ENCODE data around the gene POLG.

POLG gene

GRCh38 chr15:89325039-89325803 lies 9.4 kb downstream of the POLG start:
- no peak for DNase-seq

DNA sequence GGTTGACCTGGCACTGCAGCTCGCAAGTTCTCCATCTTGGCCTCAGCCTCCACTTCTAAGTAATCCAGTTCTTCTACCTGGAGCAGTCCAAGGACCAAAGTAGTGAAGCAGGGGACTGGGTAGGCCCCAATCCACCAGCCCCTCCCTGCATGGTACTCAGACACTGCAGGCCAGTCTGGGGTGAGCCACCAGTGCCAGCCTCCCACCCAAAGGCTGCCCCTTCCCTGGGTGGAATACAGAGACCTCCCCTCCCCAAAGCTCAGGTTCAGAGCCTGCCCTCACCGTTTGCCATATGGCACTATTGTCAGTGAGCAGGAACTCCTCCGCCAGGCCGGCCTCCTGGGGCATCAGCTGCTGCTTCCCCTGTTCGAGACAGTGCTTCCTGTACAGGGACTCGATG lies 10.8 kb downstream of the POLG start:
- no peak for DNase-seq

- DNase-seq: no peak
Measured at GRCh38 chr15:89322822-89323221, 11.8 kb downstream of the POLG start.

DNA sequence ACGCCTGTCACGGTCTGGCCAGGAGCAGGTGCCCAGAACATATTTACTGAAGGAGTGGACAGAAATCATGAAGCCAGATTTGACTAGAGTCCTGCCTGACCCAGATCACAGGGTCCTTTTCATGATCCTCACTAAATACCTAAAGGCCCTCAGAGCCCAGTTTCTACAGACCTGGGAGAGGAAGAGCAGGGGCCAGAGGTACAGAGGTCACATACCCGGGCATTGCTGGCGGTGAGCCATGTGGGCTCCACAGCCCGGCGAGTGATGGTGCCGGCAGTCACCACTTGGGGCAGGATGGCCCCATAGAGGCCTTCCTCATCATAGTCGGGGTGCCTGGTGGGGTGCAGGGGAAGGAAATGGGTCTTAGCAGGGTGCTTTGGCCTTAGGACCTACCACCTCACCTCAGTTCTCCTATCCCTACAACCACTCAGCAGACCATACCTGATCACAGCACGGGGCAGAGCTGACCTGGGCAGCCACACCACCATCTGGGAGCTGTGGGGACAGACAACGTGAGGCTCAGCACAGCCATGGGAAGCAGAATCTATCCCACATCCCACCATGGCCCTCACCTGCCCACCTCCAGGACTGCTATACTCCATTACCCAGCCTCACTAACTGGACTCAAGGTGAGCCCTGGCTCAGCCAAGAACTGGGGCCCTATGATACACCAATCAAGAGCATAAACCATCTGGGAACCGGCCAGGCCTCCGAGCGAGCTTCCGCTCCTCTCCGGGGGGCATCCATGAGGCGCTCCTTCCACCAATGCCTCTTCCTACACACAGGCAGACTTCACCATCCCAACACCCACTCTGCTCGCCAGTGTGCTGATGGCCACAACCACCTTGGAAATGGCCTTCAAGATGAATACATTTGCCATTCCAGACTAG lies 12.9 kb downstream of the POLG start:
- no peak for DNase-seq

- no peak for DNase-seq
Measured at GRCh38 chr15:89320200-89320599, 14.4 kb downstream of the POLG start.

DNA sequence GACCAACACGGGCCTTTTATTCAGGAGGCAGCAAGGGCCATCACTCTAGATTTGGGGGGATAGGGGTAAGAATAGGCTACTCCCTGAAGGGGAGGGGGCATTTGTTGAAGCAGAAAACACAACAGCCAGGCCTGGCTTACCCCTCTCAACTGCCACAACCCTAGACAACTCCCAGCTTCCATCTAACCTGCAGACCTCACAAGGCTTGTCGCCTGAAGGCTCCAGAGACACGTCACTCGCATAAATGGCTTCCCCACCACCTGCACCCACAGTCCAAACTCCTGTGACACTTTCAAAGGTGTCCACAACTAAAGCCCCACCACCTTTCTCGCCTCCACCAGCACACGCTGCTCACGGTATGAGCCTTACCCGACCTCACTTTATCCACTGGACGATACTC lies 14.9 kb downstream of the POLG start:
- no peak for DNase-seq

DNA sequence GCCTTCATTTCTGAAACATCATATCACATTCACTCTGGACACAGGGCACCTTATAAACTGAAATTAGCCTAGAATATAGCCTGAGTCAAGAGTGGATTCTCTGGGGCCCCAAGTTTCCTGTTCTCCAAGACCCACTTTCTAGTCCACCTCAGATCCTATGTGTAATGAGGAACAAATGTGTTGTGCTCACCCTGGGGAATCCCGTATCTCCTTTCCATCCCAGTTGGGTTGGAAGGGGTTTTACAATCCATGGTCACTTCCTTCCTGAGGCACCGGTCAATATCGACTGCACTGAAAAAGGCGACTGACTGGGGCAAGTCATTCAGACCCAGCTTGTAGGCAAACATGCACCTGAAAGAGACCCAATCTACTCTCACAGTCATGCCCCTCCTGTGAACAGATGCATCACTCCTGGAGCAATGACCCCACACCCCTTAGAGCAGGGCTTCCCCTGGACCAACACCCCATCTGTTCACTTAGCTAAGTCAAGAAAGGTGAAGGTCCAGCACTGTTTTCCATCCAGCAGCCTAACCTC lies 17.4 kb downstream of the POLG start:
- DNase-seq: no peak

DNA sequence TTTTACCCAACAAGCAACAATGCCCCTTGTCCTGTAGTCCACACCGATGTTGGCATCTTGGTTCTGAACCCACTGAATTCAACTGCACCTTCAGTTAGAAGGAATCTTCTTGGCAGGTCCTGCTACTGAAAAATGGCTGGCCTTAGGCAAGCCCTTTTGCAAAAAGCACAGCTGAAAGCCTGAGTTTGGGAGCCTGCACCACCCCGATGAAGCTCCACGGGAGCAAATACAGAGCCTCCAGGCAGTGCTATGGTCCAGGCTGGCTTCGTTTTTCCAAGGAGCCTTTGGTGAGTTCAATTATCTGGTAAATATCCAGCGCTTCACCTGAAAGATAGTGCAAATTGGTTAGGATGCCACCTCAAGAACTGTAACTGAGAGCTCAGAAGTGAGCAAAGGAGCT lies 18.1 kb downstream of the POLG start:
- DNase-seq: no peak

- DNase-seq: no peak
Measured at GRCh38 chr15:89315375-89315929, 19.2 kb downstream of the POLG start.

GRCh38 chr15:89309993-89310392 lies 24.6 kb downstream of the POLG start:
- DNase-seq: no peak

- no peak for DNase-seq
Measured at GRCh38 chr15:89308236-89308635, 26.4 kb downstream of the POLG start.

GRCh38 chr15:89307791-89308190 lies 26.8 kb downstream of the POLG start:
- no peak for DNase-seq

DNA sequence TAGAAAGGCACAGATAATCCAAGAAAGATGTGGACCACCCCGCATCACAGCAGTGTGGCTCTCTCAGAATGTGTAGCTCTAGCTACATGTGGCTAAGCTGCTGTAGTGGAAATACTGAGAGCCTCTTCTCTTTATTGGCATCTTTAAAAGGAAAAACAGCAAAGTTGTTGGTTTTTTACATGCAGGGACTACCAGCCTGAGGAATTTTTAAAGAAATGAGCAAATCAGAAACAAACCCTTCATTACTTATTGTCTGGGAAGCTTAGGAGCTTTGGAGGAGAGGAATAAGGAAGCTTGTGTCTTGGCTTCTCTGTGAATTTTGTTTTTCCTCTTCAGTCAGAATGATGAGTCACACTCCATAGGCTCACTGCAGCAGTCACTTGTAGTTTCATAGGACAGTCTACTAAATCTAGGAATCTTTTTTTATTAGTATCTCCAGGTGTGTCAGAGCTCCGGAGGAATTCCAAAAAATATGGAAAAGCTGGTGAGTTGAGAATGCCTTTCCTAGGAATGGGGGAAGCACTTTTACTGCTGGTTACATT lies 27.5 kb downstream of the POLG start:
- DNase-seq: no peak

DNA sequence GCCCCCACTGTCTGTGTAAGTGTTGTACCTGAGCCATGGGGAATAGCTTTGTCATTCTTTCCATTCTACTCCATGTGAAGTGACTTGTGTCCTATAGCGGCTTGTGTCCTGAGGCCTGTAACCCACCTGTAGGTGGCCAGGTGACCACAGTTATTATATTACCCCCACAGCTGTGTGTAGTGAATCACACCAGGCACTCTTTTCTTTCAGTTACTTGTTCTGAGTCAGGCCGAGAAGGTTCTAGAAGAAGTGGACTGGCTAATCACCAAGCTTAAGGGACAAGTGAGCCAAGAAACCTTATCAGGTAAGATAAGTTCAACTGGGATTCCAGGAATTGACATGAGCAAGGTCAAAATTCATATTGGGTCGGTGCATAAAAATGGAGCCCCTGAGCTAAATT lies 29.2 kb downstream of the POLG start:
- no peak for DNase-seq

GRCh38 chr15:89303986-89304385 lies 30.6 kb downstream of the POLG start:
- DNase-seq: no peak

DNA sequence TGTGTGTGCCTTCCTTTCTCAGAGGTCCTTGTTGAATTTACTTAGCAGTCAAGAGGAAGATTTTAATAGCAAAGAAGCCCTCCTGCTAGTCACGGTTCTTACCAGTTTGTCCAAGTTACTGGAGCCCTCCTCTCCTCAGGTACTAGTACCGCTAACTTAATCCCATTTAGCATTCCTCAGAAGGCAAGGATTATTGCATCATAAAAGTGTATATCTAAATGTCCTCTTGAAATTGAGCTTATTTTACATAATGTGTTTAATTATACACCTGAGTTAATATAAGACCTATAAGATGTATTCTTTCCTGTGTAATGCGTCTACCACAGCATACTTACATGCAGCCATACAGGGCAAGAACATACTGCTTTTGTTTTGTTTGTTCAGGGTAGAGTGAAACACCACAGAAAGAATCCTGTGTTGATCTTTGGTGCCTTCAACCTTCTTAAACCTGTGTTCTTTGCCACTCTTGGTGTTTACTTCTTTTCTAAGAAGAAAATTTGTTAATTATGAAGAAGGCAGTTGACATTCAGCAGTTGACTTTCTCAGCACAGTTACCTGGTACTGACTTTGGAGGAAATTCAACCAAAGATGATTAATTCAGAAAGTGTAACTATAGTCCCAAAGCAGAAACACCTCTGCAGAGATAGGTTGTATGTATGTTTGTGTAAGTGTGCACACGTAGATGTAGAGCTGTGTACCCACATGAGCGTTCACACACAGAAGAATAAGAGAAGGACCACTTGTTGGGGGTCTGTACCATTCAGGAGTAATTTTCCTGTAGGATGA lies 33.1 kb downstream of the POLG start:
- DNase-seq: no peak

- no peak for DNase-seq
Measured at GRCh38 chr15:89299896-89300295, 34.7 kb downstream of the POLG start.

DNA sequence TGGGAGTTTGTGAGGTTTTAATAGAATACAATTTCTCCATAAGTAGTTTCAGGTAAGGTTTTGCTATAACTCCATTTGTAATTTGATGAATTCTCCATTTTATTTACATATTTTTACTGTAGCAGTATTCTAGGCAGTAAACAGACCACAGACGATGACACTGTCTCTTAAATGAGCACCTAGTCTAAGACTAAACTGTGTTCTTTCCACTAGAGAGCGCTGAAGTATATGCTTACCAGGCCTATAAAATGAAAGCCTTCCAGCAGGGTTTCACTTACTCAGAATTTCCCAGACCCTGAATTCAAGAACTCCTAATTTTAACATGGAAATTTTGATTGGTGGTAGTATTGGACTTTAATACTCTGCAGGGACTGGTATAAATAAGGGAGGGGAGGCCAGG lies 41.6 kb downstream of the POLG start:
- no peak for DNase-seq

DNA sequence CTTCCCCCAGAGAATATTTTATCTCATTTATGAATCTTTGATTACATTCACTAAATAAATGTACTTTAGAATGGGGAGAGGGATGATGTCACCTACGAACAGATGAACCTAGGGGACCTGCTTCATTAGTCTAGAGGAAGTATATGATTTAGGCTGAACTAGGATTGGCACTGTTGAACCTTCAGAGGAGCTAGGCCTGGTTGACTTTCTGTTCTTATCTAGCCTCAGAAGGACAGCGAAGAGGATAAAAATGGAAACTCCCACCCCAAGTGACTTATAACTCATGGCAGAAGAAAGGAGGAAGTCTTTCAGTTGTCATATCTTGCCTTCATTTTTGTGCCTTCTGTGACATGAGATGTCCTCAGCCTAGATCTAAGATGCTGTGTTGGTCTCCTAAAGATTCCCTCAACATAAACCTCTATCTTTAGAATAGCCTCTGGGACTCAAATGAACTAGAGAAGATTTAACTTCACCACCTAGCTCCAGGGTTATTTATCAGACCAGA lies 42.6 kb downstream of the POLG start:
- DNase-seq: no peak

DNA sequence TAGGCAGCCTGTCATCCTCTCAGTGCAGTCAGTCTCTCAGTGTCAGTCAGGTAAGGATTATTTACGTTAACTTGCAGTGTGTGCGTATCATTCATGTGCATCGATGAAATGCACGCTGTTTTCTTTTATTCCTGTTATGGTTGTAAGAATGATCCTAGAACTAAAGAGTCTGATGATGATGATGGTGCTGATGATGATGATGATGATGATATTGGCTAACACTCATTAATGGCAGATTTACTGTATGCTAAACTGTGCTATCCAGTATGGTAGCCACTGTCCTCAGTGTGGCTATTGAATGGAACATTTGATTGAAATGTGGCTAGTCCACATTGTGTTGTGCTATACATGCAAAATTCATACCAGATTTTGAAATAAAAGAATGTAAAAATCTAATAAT lies 51.4 kb downstream of the POLG start:
- DNase-seq: no peak

DNA sequence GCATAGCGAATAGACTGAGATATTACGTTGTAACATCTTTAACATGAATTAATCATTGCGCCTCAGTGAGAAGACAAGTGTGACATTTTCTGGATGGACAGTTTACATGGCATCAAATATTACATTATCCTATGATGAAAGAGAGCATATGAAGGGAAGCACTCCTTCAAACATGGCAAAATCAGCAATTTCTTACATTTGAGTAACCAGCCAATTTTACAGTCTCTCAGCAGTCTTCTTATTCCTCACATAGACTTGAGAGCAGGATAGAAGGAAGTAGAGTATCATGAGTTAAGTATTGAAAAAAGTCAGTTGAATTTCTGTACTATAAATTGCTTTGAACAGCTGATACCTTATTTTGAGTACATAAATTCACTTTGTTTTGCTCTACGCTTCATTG lies 52.0 kb downstream of the POLG start:
- no peak for DNase-seq

DNA sequence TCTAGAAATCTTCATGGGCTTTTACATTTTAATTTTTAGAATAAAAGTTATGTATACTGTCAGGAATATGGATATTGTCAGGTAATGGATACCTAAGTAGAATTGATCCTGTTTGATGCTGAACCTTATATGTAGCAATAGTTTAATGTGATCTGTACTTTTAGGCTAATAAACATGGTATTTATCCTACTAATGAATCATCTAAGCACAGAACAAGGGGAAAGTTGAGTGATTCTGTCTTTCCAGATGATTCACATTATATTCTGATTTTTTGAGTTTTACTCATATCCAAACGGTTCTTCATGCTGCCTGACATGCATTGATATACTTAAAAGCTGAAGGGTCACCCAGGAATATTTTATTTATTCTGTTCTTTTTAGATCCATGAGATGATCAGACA lies 56.3 kb downstream of the POLG start:
- no peak for DNase-seq
